H1 (cell line): ENCODE measurements around the gene CCDC116. TPM values are rescaled to one million over a fixed set of nuclear protein-coding genes. Genes with fewer than 3 reads are reported as not detected.

ENCODE experiments used
- HDAC2 ChIP-seq, 2 experiments: fragments of 300-600 bp in 1 of 2; sonication (generic) in 1 of 2; IDR thresholded peaks; 2 replicates each; pipeline ENCODE4 v1.6.1; 2011 to 2012; ENCODE audit warnings: low read depth in 2 of 2, low read length in 2 of 2, mild to moderate bottlenecking in 2 of 2, moderate library complexity in 2 of 2, borderline replicate concordance in 1 of 2, inconsistent platforms in 1 of 2
- SUZ12 ChIP-seq: fragments of 200-600 bp; sonication (generic); IDR thresholded peaks from 2 replicates; pipeline ENCODE4 v1.6.1; 2012; ENCODE audit warnings: mild to moderate bottlenecking, inconsistent platforms, low read length, moderate library complexity, mixed read lengths
- TAF1 ChIP-seq: IDR thresholded peaks from 2 replicates; pipeline ENCODE4 v1.6.1; 2011; ENCODE audit warnings: mild to moderate bottlenecking, low read depth, low read length
- TAF7 ChIP-seq: optimal IDR thresholded peaks from 2 replicates; pipeline ENCODE3; 2011; ENCODE audit warnings: low read depth, mild to moderate bottlenecking, inconsistent platforms, low read length, moderate library complexity, borderline replicate concordance
- polyA plus RNA-seq, 7 experiments: library from polyadenylated mRNA; depleted of rRNA in 3 of 7; stranded (reverse) in 5 of 7; unstranded in 2 of 7; fragments of >200 nt in 5 of 7; fragments of 200-250 nt in 2 of 7; gene quantifications; 1 replicate in 5 of 7; 2 replicates in 1 of 7; 4 replicates in 1 of 7; pipeline versions ENCODE4 v1.2.1 to v1.2.3, GENCODE V29; 2011 to 2013; ENCODE audit warnings: missing spikeins in 2 of 7, mixed read lengths in 2 of 7
- total RNA-seq: library from RNA; stranded (reverse); fragmentation: NEBNext Ultra II Directional; extraction: Animal tissue kit (Norgen Biotek cat#: 25700); gene quantifications from 2 replicates; pipeline ENCODE4 v1.2.1, GENCODE V29; 2021

CCDC116 gene
- total and polyA plus RNA-seq, 2 of the 8 experiments (the other 6 are each of a cell fraction or from before 2014, with no cell fraction given) = 0.08 TPM; not detected in 1

DNA sequence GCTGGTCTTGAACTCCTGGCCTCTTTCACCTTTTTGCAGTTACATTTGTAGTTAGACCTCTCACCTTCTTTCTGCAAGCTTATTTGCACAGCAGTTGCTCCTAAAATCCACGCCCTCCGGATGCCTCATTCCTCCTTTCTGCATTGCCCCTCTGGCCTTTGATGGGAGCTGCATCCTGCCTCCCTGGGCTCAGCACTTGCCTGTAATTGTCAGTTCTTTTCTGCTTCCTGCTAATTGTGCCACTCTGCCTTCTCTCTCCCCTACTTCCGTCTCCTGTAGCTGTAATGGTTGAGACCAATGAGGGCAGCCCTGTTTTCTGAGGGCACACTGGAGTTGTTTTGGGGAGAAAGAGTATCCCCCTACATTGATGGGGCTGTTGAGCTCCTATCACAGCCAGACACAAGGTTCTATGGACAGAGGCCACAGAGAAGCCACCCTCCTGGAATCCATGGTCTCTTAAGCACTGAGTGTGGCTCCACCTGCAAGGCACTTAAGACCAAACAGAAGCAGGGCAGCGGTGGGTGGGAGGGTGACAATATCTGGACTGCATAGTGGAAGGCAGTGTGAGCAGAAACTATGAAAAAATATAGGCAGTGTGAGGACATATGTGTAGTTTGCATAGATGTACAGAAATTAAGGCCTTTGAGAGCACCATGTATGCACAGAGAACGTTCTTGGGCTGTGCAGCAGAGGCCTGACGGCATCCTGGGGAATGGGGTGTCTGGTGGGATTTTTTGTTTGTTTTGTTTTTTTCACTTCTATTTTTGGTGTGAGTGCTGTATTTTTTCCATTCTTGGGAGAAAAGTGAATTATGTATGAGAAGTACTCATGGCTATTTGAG is 33.3 kb upstream of the CCDC116 start (continued):
- TF ChIP-seq HDAC2 (IDR thresholded peaks at IDR 0.05; ENCODE audit: borderline replicate concordance in 1 of 2, low read depth in 2 of 2, low read length in 2 of 2) (no peak), TAF1 (no peak), SUZ12 (no peak), TAF7 (no peak)
